Karpas-422 (cell line): ENCODE results near the gene SAT1. TPM values are rescaled to one million over a fixed set of nuclear protein-coding genes. Genes with fewer than 3 reads are reported as not detected.

ENCODE experiments used
- DNase-seq: peaks from one replicate; pipeline ENCODE4 v3.0.0-alpha.2; 2015
- H2AFZ ChIP-seq: fragments of 200-600 bp; sonication (generic); 2 replicates; pipeline ENCODE4 v1.6.1; 2014; ENCODE audit warnings: antibody characterized with exemption, low read length, mixed read lengths
- H3K27ac ChIP-seq: fragments of 200-600 bp; sonication (generic); 2 replicates; pipeline ENCODE4 v1.5.1; 2014; ENCODE audit warnings: mild to moderate bottlenecking, low read length, moderate library complexity
- H3K27me3 ChIP-seq: fragments of 200-600 bp; sonication (generic); 2 replicates; pipeline ENCODE4 v1.6.1; 2014; ENCODE audit warnings: low read length, mixed read lengths
- H3K36me3 ChIP-seq: fragments of 200-600 bp; sonication (generic); 2 replicates; pipeline ENCODE4 v1.6.1; 2014; ENCODE audit warnings: low read length, mixed read lengths; ENCODE audit not compliant: insufficient read depth
- H3K4me1 ChIP-seq: fragments of 200-600 bp; sonication (generic); 2 replicates; pipeline ENCODE4 v1.6.1; 2014; ENCODE audit warnings: mild to moderate bottlenecking, low read length, mixed read lengths
- H3K4me2 ChIP-seq: fragments of 200-600 bp; sonication (generic); 2 replicates; pipeline ENCODE4 v1.6.1; 2014; ENCODE audit warnings: low read length, low read depth, mild to moderate bottlenecking; ENCODE audit not compliant: poor library complexity, severe bottlenecking
- H3K4me3 ChIP-seq: fragments of 200-600 bp; sonication (generic); 2 replicates; pipeline ENCODE4 v1.5.1; 2014; ENCODE audit warnings: mild to moderate bottlenecking, antibody characterized with exemption, low read length, mixed read lengths
- H3K79me2 ChIP-seq: fragments of 200-600 bp; sonication (generic); 2 replicates; pipeline ENCODE4 v1.6.1; 2014; ENCODE audit warnings: mild to moderate bottlenecking, low read length, mixed read lengths
- H3K9ac ChIP-seq: fragments of 200-600 bp; sonication (generic); 2 replicates; pipeline ENCODE4 v1.6.0; 2014; ENCODE audit warnings: low read length
- H3K9me2 ChIP-seq: fragments of 200-600 bp; sonication (generic), shearing (Covaris generic); replicated peaks from 2 replicates; pipeline ENCODE4 v1.6.0; 2014; ENCODE audit warnings: mild to moderate bottlenecking, low read length, moderate library complexity; ENCODE audit not compliant: insufficient read depth
- H3K9me3 ChIP-seq: fragments of 300-700, 200-600 bp; sonication (generic); 2 replicates; pipeline ENCODE4 v1.6.1; 2014; ENCODE audit warnings: low read length, mixed read lengths
- H4K20me1 ChIP-seq: fragments of 200-600 bp; sonication (generic); 2 replicates; pipeline ENCODE4 v1.6.1; 2014; ENCODE audit warnings: mild to moderate bottlenecking, antibody characterized with exemption, low read length, low read depth; ENCODE audit not compliant: insufficient read depth
- total RNA-seq: library from RNA; depleted of rRNA; stranded (reverse); fragments of >200 nt; shearing (Covaris generic); gene quantifications from 2 replicates; pipeline ENCODE4 v1.2.3, GENCODE V29; 2014; ENCODE audit warnings: low replicate concordance

Gene SAT1
- total RNA-seq, 1 experiment from 2014 or later, result 256 TPM

DNA sequence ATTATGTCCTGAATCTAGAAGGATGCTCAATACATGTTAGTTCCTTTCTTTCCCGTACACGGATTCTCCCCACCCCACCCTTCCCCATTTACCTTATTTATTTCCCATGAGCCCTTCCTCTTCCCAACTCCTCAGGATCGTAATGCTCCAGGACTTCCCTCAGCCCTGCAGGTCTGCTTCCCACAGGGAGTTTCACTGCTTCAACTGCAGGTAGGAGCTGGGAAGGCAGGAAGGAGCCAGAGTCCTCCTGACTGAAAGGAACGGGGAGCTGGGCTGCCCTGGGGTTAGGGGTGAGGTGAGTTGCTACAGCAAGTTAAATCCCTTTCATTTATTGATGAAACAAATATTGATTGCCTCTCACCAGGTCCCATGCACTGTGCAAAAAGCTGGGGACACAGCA lies 33.2 kb downstream of the SAT1 start:
- Histone ChIP-seq H3K4me1 (peaks cover 38% of the 10 kb centered on the region), H3K4me3 (no peak overlapping the region), H4K20me1 (no peaks in the 10 kb centered on the region), H3K27me3 (no peaks in the 10 kb centered on the region), H3K4me2 (peak overlapping the region; percentile 0), H3K36me3 (no peaks in the 10 kb centered on the region), H3K9me2 (no peaks in the 10 kb centered on the region), H3K9ac (no peak overlapping the region), H3K27ac (peak overlapping the region; percentile 86; the same call in 1 of the 2 replicates), H2AFZ (peak overlapping the region; percentile 18; the same call in 1 of the 2 replicates), H3K79me2 (no peaks in the 10 kb centered on the region), H3K9me3 (peaks cover 3% of the 10 kb centered on the region; the same call in 1 of the 2 replicates)
- DNase-seq, result no peak

DNA sequence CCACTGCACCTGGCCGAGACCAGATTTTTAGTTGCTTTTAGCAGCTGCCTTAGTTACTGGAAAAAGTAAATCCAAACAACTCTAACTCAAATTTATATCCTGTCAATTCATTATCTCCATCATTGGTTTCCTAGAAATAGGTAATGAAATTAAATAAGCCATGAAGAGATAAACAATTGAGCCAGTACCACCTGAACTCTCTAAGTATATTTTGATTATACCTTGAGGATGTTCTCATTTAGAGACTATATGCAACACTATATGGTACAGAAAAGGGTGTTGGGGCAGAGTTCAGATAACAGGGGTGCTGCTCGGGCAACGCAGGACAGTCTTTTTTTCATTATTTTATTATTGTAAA lies 35.0 kb downstream of the SAT1 start:
- Histone ChIP-seq H3K4me3 (peak overlapping the region; percentile 55; the same call in 1 of the 2 replicates), H3K36me3 (no peaks in the 10 kb centered on the region), H2AFZ (no peak overlapping the region), H3K4me1 (peaks cover 28% of the 10 kb centered on the region), H4K20me1 (no peaks in the 10 kb centered on the region), H3K27ac (peak overlapping the region; percentile 86), H3K9me3 (peaks cover 3% of the 10 kb centered on the region; the same call in 1 of the 2 replicates), H3K9me2 (no peaks in the 10 kb centered on the region), H3K79me2 (no peaks in the 10 kb centered on the region), H3K27me3 (no peaks in the 10 kb centered on the region), H3K4me2 (peak overlapping the region; percentile 69), H3K9ac (peak overlapping the region; percentile 70)
- DNase-seq, result no peak

DNA sequence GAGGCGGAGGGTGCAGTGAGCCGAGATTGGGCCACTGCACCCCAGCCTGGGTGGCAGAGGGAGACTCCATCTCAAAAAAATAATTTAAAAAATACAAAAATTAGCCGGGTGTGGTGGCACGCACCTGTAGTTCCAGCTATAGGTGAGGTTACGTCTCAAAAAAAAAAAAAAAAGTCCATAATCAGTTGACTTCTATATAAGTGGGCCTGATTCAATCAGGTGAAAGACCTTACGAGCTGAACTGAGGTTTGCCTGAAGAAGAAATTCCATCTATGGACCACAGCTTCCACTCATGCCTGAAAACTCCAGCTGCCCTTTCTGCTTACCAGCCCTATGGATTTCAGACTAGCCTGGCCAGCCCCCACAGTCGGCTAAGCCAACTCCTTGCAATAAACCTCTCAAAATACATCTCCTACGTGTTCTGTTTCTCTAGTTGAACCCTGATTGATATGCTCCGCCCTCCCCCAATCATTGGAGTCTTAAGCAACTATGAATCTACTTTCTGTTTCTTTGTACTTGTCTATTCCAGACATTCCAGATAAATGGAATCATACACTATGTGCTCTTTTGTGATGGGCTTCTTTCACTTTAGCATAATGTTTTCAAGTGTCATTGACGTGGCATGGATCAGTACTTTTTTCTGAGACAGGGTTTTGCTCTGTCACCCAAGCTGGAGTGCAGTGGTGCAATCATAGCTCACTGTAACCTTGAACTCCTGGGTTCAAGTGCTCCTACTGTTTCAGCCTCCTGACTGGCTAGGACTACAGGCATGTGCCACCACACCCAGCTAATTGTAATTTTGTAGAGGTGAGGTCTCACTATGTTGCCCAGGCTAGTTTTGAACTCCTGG lies 36.6 kb downstream of the SAT1 start:
- DNase-seq, result no peak
- Histone ChIP-seq H3K4me1 (peaks cover 28% of the 10 kb centered on the region), H3K27ac (no peak overlapping the region), H3K4me3 (no peak overlapping the region), H4K20me1 (no peaks in the 10 kb centered on the region), H3K36me3 (no peaks in the 10 kb centered on the region), H2AFZ (no peak overlapping the region), H3K9ac (no peak overlapping the region), H3K9me2 (no peaks in the 10 kb centered on the region), H3K79me2 (no peaks in the 10 kb centered on the region), H3K4me2 (no peak overlapping the region), H3K9me3 (no peaks in the 10 kb centered on the region), H3K27me3 (no peaks in the 10 kb centered on the region)

DNA sequence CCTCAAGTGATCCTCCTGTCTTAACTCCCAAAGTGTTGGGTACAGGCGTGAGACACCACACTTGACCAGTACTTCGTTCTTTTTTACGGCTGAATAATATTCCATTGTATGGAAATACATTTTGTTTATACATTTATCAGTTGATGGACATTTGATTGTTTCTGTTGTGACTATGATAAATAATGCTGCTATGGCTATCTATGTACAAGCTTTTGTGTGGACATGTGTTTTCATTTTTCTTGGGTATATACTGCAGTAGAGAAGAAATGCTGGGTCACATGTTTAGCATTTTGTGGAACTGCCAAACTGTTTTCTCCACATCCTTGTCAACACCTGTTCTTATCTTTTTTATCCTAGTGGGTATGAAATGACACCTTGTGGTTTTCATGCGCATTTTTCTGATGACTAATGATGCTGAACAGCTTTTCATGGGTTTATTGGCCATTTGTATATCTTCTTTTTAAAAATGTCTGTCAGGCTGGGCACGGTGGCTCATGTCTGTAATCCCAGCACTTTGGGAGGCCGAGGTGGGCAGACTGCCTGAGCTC lies 37.3 kb downstream of the SAT1 start:
- no peaks in the 10 kb centered on the region for H3K9me3 ChIP-seq
- H3K4me2 ChIP-seq, result no peak overlapping the region
- H3K27me3 ChIP-seq, result no peaks in the 10 kb centered on the region
- no peak overlapping the region for H3K9ac ChIP-seq
- no peaks in the 10 kb centered on the region for H3K9me2 ChIP-seq
- no peak overlapping the region for H3K27ac ChIP-seq
- H3K79me2 ChIP-seq, result no peaks in the 10 kb centered on the region
- H3K4me3 ChIP-seq, result no peak overlapping the region
- no peak overlapping the region for H2AFZ ChIP-seq
- H4K20me1 ChIP-seq, result no peaks in the 10 kb centered on the region
- DNase-seq, result no peak
- no peaks in the 10 kb centered on the region for H3K36me3 ChIP-seq
- peaks cover 28% of the 10 kb centered on the region for H3K4me1 ChIP-seq

DNA sequence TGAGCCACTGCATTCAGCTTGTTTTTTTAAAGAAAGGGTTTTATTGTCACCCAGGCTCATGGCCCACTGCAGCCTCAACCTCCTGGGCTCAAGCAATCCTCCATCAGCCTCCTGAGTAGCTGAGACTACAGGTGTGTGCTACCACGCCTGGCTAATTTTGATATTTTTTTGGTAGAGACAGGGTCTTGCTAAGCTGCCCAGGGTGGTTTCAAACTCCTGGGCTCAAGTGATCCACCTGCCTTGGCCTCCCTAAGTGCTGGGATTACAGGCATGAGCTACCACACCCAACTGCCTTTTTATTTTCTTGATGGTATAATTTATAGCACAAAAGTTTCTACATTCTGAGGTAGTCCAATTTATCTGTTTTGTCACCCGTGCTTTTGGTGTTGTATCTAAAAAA lies 38.9 kb downstream of the SAT1 start:
- H3K9me2 ChIP-seq, result no peaks in the 10 kb centered on the region
- H3K9ac ChIP-seq, result no peak overlapping the region
- no peaks in the 10 kb centered on the region for H3K36me3 ChIP-seq
- H2AFZ ChIP-seq, result no peak overlapping the region
- DNase-seq, result no peak
- H3K4me3 ChIP-seq, result no peak overlapping the region
- H4K20me1 ChIP-seq, result no peaks in the 10 kb centered on the region
- H3K4me1 ChIP-seq, result peaks cover 13% of the 10 kb centered on the region
- no peaks in the 10 kb centered on the region for H3K9me3 ChIP-seq
- no peak overlapping the region for H3K4me2 ChIP-seq
- H3K79me2 ChIP-seq, result no peaks in the 10 kb centered on the region
- H3K27me3 ChIP-seq, result no peaks in the 10 kb centered on the region
- H3K27ac ChIP-seq, result no peak overlapping the region

DNA sequence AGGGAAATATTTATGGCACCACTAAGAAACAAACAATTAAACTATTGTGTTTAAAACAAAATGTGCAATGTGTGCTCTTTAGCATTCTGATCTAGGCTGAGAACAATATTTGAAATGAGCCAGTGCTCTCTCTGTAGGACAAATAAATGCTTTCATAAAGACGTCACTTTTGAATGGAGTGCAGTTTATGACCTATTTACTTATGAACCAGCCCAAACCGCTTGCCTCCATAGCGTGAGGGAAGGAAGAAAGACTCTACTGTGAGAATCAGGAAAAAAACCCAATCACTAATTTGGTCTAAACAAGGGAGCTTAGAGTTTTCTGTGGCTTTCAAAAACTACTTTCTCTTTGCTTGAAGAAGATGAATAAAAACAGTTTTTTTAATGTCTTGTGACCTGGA lies 39.4 kb downstream of the SAT1 start:
- Histone ChIP-seq H3K36me3 (no peaks in the 10 kb centered on the region), H3K9me2 (no peaks in the 10 kb centered on the region), H2AFZ (no peak overlapping the region), H3K79me2 (no peaks in the 10 kb centered on the region), H3K27ac (no peak overlapping the region), H4K20me1 (no peaks in the 10 kb centered on the region), H3K9ac (no peak overlapping the region), H3K4me3 (no peak overlapping the region), H3K4me1 (peaks cover 7% of the 10 kb centered on the region), H3K4me2 (no peak overlapping the region), H3K9me3 (no peaks in the 10 kb centered on the region), H3K27me3 (no peaks in the 10 kb centered on the region)
- DNase-seq, result no peak

DNA sequence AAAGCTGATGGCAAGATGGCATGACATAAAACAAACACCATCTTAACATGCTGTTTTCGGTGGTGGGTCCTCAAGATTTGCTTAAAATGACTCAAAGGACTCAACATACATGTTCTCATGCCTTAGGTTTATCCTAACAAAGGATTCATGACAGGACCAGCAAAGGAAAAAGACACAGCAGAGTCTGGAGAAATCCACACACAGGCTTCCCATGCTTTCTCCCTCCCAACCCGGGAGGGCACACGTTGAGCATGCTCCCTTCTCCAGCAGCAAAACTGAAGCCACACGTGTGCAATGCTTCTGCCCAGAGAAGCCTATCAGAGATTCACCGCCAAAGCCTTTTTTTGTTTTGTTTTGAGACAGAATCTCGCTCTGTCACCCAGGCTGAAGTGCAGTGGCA lies 39.9 kb downstream of the SAT1 start:
- no peaks in the 10 kb centered on the region for H3K27me3 ChIP-seq
- DNase-seq, result no peak

DNA sequence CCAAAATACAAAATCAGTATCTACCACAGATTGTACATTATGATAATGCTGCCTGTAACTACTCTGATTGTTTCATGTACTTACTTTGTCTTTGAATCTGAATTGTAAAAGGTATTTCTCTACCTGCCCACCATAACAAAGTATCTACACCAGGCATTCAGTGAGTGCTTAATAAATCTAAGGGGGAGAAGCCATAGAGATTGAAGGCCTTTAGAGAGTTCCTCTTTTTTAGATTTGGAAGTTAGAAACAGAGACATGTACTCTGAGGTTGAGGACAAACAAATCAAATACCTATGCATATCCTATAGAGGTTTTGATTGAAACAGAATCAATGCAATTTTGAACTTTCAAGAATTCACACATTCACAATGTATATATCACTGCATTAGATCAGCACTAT lies 42.7 kb downstream of the SAT1 start:
- no peak overlapping the region for H3K4me3 ChIP-seq
- no peaks in the 10 kb centered on the region for H3K4me1 ChIP-seq
- H4K20me1 ChIP-seq, result no peaks in the 10 kb centered on the region
- no peaks in the 10 kb centered on the region for H3K9me2 ChIP-seq
- DNase-seq, result no peak
- no peak overlapping the region for H3K4me2 ChIP-seq
- H3K9me3 ChIP-seq, result no peaks in the 10 kb centered on the region
- no peak overlapping the region for H2AFZ ChIP-seq
- no peak overlapping the region for H3K27ac ChIP-seq
- no peak overlapping the region for H3K9ac ChIP-seq
- no peaks in the 10 kb centered on the region for H3K36me3 ChIP-seq
- H3K79me2 ChIP-seq, result no peaks in the 10 kb centered on the region
- no peaks in the 10 kb centered on the region for H3K27me3 ChIP-seq

More for the DNA sequence above, 39.9 kb downstream of the SAT1 start:
- no peak overlapping the region for H3K4me2 ChIP-seq
- H2AFZ ChIP-seq, result no peak overlapping the region
- no peaks in the 10 kb centered on the region for H3K36me3 ChIP-seq
- no peaks in the 10 kb centered on the region for H4K20me1 ChIP-seq
- H3K9ac ChIP-seq, result no peak overlapping the region
- H3K79me2 ChIP-seq, result no peaks in the 10 kb centered on the region
- H3K27ac ChIP-seq, result no peak overlapping the region
- peaks cover 3% of the 10 kb centered on the region for H3K4me1 ChIP-seq
- H3K4me3 ChIP-seq, result no peak overlapping the region
- no peaks in the 10 kb centered on the region for H3K9me2 ChIP-seq
- no peaks in the 10 kb centered on the region for H3K9me3 ChIP-seq
